Measurements from ENCODE around the gene LYPLAL1.

Gene LYPLAL1

GRCh38 chr1:219173758-219174459, at the start of gene LYPLAL1:
LYPLAL1 (plus strand) TSS chr1:219173878; CDS start chr1:219173891, 13 bp downstream.
- peak; percentile 91 for DNase-seq (ENCODE audit: low spot score)

- no peak for DNase-seq (ENCODE audit: low spot score)
Observed at GRCh38 chr1:219124163-219124562, 49.5 kb upstream of the LYPLAL1 start.

- no peak for DNase-seq (ENCODE audit: low spot score)
Observed at GRCh38 chr1:219125342-219125741, 48.3 kb upstream of the LYPLAL1 start.

GRCh38 chr1:219126377-219126776, 47.3 kb upstream of the LYPLAL1 start:
- DNase-seq (ENCODE audit: low spot score), result no peak

GRCh38 chr1:219128957-219129356, 44.7 kb upstream of the LYPLAL1 start:
- peak; percentile 54 for DNase-seq (ENCODE audit: low spot score)

GRCh38 chr1:219130366-219130935, 43.2 kb upstream of the LYPLAL1 start:
- DNase-seq (ENCODE audit: low spot score), result no peak

GRCh38 chr1:219132939-219133338, 40.7 kb upstream of the LYPLAL1 start:
- DNase-seq (ENCODE audit: low spot score), result no peak

GRCh38 chr1:219138747-219139146, 34.9 kb upstream of the LYPLAL1 start:
- peak; percentile 51 for DNase-seq (ENCODE audit: low spot score)

GRCh38 chr1:219140303-219140877, 33.3 kb upstream of the LYPLAL1 start:
- DNase-seq (ENCODE audit: low spot score), result no peak

GRCh38 chr1:219143735-219144134, 29.9 kb upstream of the LYPLAL1 start:
- peak; percentile 46 for DNase-seq (ENCODE audit: low spot score)

- DNase-seq (ENCODE audit: low spot score), result no peak
Observed at GRCh38 chr1:219144658-219145315, 28.9 kb upstream of the LYPLAL1 start.

- DNase-seq (ENCODE audit: low spot score), result no peak
Observed at GRCh38 chr1:219147571-219148019, 26.1 kb upstream of the LYPLAL1 start.

GRCh38 chr1:219149009-219149577, 24.6 kb upstream of the LYPLAL1 start:
- no peak for DNase-seq (ENCODE audit: low spot score)

- DNase-seq (ENCODE audit: low spot score), result no peak
Observed at GRCh38 chr1:219149953-219150352, 23.7 kb upstream of the LYPLAL1 start.

- DNase-seq (ENCODE audit: low spot score), result no peak
Observed at GRCh38 chr1:219150913-219151312, 22.8 kb upstream of the LYPLAL1 start.

GRCh38 chr1:219151467-219151866, 22.2 kb upstream of the LYPLAL1 start:
- no peak for DNase-seq (ENCODE audit: low spot score)

GRCh38 chr1:219152751-219153150, 20.9 kb upstream of the LYPLAL1 start:
- DNase-seq (ENCODE audit: low spot score), result no peak

GRCh38 chr1:219153723-219154122, 20.0 kb upstream of the LYPLAL1 start:
- DNase-seq (ENCODE audit: low spot score), result no peak

GRCh38 chr1:219155135-219155534, 18.5 kb upstream of the LYPLAL1 start:
- no peak for DNase-seq (ENCODE audit: low spot score)

GRCh38 chr1:219159946-219160645, 13.6 kb upstream of the LYPLAL1 start:
- DNase-seq (ENCODE audit: low spot score), result no peak

- no peak for DNase-seq (ENCODE audit: low spot score)
Observed at GRCh38 chr1:219160967-219161366, 12.7 kb upstream of the LYPLAL1 start.

- no peak for DNase-seq (ENCODE audit: low spot score)
Observed at GRCh38 chr1:219161371-219161770, 12.3 kb upstream of the LYPLAL1 start.
